Activated CD8-positive, alpha-beta T cell treated with anti-CD3 and anti-CD28 coated beads for 36 hours (primary cell): ENCODE data around the gene ETV6. TPM values are rescaled to one million over a fixed set of nuclear protein-coding genes. Genes with fewer than 3 reads are reported as not detected.
A peak's percentile ranks its signal among the peaks of the same experiment; 100 is the strongest.

Experiments used
- ATAC-seq: fragments of 200-7000 bp; cut with Tn5 transposase; one replicate; pipeline ENCODE4 v1.10.0; 2021; ENCODE audit warnings: mild to moderate bottlenecking, moderate library complexity
- CTCF ChIA-PET: fragments of 350-600 bp; sonication (Branson Sonifier 250); formaldehyde crosslinking; loops from one replicate; lab custom pipeline; 2021; ENCODE audit warnings: antibody characterized with exemption; lab: Charles Lee
- POLR2A ChIA-PET: fragments of 350-600 bp; sonication (Branson Sonifier 250); formaldehyde crosslinking; loops from one replicate; lab custom pipeline; 2021; ENCODE audit warnings: antibody characterized with exemption; lab: Charles Lee
- DNase-seq: peaks from one replicate; pipeline ENCODE4 v3.0.0-alpha.2; 2020
- H3K27ac Mint-ChIP-seq: one replicate; pipeline ENCODE4 v1.8.0; 2021; ENCODE audit warnings: mild to moderate bottlenecking, mixed read lengths
- H3K27me3 Mint-ChIP-seq: one replicate; pipeline ENCODE4 v1.8.0; 2021; ENCODE audit warnings: mixed read lengths
- H3K36me3 Mint-ChIP-seq: one replicate; pipeline ENCODE4 v1.8.0; 2021; ENCODE audit warnings: low read depth, mixed read lengths
- H3K4me1 Mint-ChIP-seq: one replicate; pipeline ENCODE4 v1.8.0; 2021; ENCODE audit warnings: low read depth, mixed read lengths
- H3K4me3 Mint-ChIP-seq: one replicate; pipeline ENCODE4 v1.8.0; 2021; ENCODE audit warnings: mild to moderate bottlenecking, moderate library complexity, mixed read lengths
- H3K9me3 Mint-ChIP-seq: one replicate; pipeline ENCODE4 v1.8.0; 2021; ENCODE audit warnings: mixed read lengths
- CTCF ChIP-seq: fragments of 200-600 bp; IDR thresholded peaks from one replicate; pipeline ENCODE4 v1.8.0; 2022; ENCODE audit warnings: antibody characterized with exemption, mild to moderate bottlenecking
- intact Hi-C: fragments of 100-400 bp; cut with micrococcal nuclease; formaldehyde crosslinking; loops from one replicate; pipeline ENCODE4 v1.10.0; 2022
- total RNA-seq, 2 experiments: library from RNA; stranded (reverse); gene quantifications; one replicate each; pipeline ENCODE4 v1.2.3, GENCODE V29; 2021

ETV6 gene
- total RNA-seq, 2 experiments from 2014 or later, result 20.5 to 22.7 TPM

DNA sequence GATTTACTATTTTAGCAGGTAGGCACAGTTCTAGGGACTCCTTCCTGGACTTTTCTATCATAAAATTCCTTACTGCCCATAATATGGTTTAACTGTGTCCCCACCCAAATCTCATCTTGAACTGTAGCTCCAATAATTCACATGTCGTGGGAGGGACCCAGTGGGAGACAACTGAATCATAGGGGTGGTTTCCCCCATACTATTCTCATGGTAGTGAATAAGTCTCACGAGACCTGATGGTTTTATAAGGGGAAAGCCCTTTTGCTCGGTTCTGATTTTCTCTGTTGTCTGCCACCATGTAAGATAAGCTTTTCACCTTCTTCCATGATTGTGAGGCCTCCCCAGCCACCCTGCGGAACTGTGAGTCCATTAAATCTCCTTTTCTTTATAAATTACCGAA, 10.0 kb upstream of the ETV6 start:
- CTCF ChIA-PET, result interaction anchor here (1.4 kb wide), 1 partner anchor 394 kb away, joined by 7 read pairs; no protein-coding TSS in a partner anchor

DNA sequence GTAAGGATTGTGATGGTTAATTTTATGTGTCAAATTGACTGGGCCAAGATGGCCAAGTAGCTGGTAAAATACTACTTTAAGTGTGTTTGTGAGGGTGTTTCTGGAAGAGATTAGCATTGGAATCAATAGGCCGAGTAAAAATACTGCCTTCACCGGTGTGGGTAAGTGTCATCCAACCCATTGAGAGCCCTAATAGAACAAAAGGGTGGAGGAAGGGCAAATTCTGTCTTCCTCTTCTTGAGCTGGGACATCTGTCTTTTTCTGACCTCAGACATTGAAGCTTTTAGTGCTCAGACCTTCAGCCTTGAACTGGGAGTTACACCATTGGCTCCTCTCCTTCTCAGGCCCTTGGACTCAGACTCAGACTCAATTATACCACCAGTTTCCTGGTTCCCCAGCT, 8.0 kb upstream of the ETV6 start:
- no peak for DNase-seq
- ATAC-seq, result no peak
- H3K27me3 Mint-ChIP-seq, result no peaks in the 10 kb centered on the region
- intact Hi-C loops, result no loop called here
- no peaks in the 10 kb centered on the region for H3K36me3 Mint-ChIP-seq
- H3K27ac Mint-ChIP-seq, result no peak overlapping the region
- TF ChIP-seq CTCF, result no peak
- H3K4me1 Mint-ChIP-seq, result peaks cover 4% of the 10 kb centered on the region
- no peak overlapping the region for H3K4me3 Mint-ChIP-seq
- ChIA-PET CTCF (interaction anchor here (0.7 to 1.4 kb wide), 2 partner anchors 10 to 391 kb away, joined by 3 read pairs; no protein-coding TSS in a partner anchor), POLR2A (interaction anchor here (0.6 kb wide), 1 partner anchor 63 kb away, joined by 3 read pairs; no protein-coding TSS in a partner anchor)
- H3K9me3 Mint-ChIP-seq, result no peaks in the 10 kb centered on the region

More for the DNA sequence above, 10.0 kb upstream of the ETV6 start:
- H3K9me3 Mint-ChIP-seq, result peaks cover 5% of the 10 kb centered on the region
- no peak overlapping the region for H3K27ac Mint-ChIP-seq
- ATAC-seq (no peak), DNase-seq (no peak)
- no peaks in the 10 kb centered on the region for H3K36me3 Mint-ChIP-seq
- no peak for TF ChIP-seq CTCF
- H3K27me3 Mint-ChIP-seq, result no peaks in the 10 kb centered on the region
- no peak overlapping the region for H3K4me3 Mint-ChIP-seq
- POLR2A ChIA-PET, result no interaction called here
- intact Hi-C loops, result no loop called here
- peaks cover 4% of the 10 kb centered on the region for H3K4me1 Mint-ChIP-seq

GRCh38 chr12:11642785-11643184, 6.7 kb upstream of the ETV6 start:
- H3K27me3 Mint-ChIP-seq, result no peaks in the 10 kb centered on the region
- POLR2A ChIA-PET, result no interaction called here
- no peaks in the 10 kb centered on the region for H3K9me3 Mint-ChIP-seq
- ATAC-seq (no peak), DNase-seq (no peak)
- peaks cover 4% of the 10 kb centered on the region for H3K4me1 Mint-ChIP-seq
- intact Hi-C loops, result no loop called here
- H3K4me3 Mint-ChIP-seq, result no peak overlapping the region
- H3K27ac Mint-ChIP-seq, result no peak overlapping the region
- CTCF ChIA-PET, result interaction anchor here (1.0 to 1.2 kb wide), 2 partner anchors 20 to 390 kb away, joined by 3 to 5 read pairs; no protein-coding TSS in a partner anchor
- H3K36me3 Mint-ChIP-seq, result no peaks in the 10 kb centered on the region
- no peak for TF ChIP-seq CTCF

GRCh38 chr12:11645391-11645790, 4.1 kb upstream of the ETV6 start:
- ChIA-PET POLR2A (no interaction called here), CTCF (no interaction called here)
- no peaks in the 10 kb centered on the region for H3K36me3 Mint-ChIP-seq
- intact Hi-C loops, result no loop called here
- no peaks in the 10 kb centered on the region for H3K27me3 Mint-ChIP-seq
- H3K9me3 Mint-ChIP-seq, result no peaks in the 10 kb centered on the region
- no peak for ATAC-seq
- H3K27ac Mint-ChIP-seq, result no peak overlapping the region
- no peak for TF ChIP-seq CTCF
- no peak overlapping the region for H3K4me3 Mint-ChIP-seq
- no peak for DNase-seq
- H3K4me1 Mint-ChIP-seq, result peaks cover 3% of the 10 kb centered on the region

- ChIA-PET CTCF (interaction anchor here (0.7 to 1.0 kb wide), 3 partner anchors 82 to 248 kb away, joined by 3 to 5 read pairs (median 3); no protein-coding TSS in a partner anchor), POLR2A (interaction anchor here (0.6 to 1.6 kb wide), 6 partner anchors 56 to 362 kb away, joined by 3 to 10 read pairs (median 4); no protein-coding TSS in a partner anchor)
- TF ChIP-seq CTCF, result no peak
- ATAC-seq (peak; percentile 34), DNase-seq (peak; percentile 76)
- Mint-ChIP-seq H3K4me3 (peak overlapping the region; percentile 86), H3K27ac (peak overlapping the region; percentile 95), H3K36me3 (peaks cover 5% of the 10 kb centered on the region), H3K27me3 (no peaks in the 10 kb centered on the region), H3K9me3 (no peaks in the 10 kb centered on the region), H3K4me1 (peaks cover 22% of the 10 kb centered on the region)
- intact Hi-C loops, result no loop called here
Observed at GRCh38 chr12:11648514-11649412, 711 bp upstream of the ETV6 start.
